DND-41 (cell line): ENCODE data around the gene LGALS9B.
"Not testable (repeated sequence)": the region's sequence is repeated elsewhere in the genome, so short reads cannot be mapped to it uniquely, and the experiment has no call there.

Experiments used
- ATAC-seq: fragments of 200-7000 bp; cut with Tn5 transposase; 3 replicates; pipeline ENCODE4 v1.9.1; 2021; ENCODE audit warnings: low read depth; ENCODE audit not compliant: insufficient read depth
- DNase-seq: peaks from one replicate; pipeline ENCODE4 v3.0.0-alpha.2; 2020
- H2AFZ ChIP-seq: 2 replicates; pipeline ENCODE4 v1.6.0; 2012; ENCODE audit warnings: low read depth, low read length
- H3K27ac ChIP-seq: 2 replicates; pipeline ENCODE4 v1.5.1; 2012; ENCODE audit warnings: low read length, inconsistent platforms
- H3K27me3 ChIP-seq: fragments of 200-600 bp; sonication (generic); 2 replicates; pipeline ENCODE4 v1.6.0; 2012; ENCODE audit warnings: low read length, mild to moderate bottlenecking, inconsistent platforms; ENCODE audit not compliant: insufficient read depth, poor library complexity
- H3K36me3 ChIP-seq: 2 replicates; pipeline ENCODE4 v1.5.1; 2012; ENCODE audit warnings: low read length, inconsistent platforms; ENCODE audit not compliant: insufficient read depth
- H3K4me1 ChIP-seq: 2 replicates; pipeline ENCODE4 v1.5.1; 2012; ENCODE audit warnings: mild to moderate bottlenecking, low read length; ENCODE audit not compliant: insufficient read depth
- H3K4me2 ChIP-seq: 2 replicates; pipeline ENCODE4 v1.6.0; 2012; ENCODE audit warnings: mild to moderate bottlenecking, moderate library complexity, low read length, inconsistent platforms; ENCODE audit not compliant: insufficient read depth
- H3K4me3 ChIP-seq, 2 experiments: fragments of 200-600 bp in 1 of 2; shearing (Covaris generic) in 1 of 2; 2 replicates each; pipeline ENCODE4 v1.5.1; 2012 to 2016; ENCODE audit warnings: inconsistent platforms in 2 of 2, low read length in 2 of 2, mild to moderate bottlenecking in 2 of 2, low read depth in 1 of 2, moderate library complexity in 1 of 2
- H3K79me2 ChIP-seq: 2 replicates; pipeline ENCODE4 v1.6.0; 2012; ENCODE audit warnings: low read length, inconsistent platforms; ENCODE audit not compliant: insufficient read depth
- H3K9ac ChIP-seq: 2 replicates; pipeline ENCODE4 v1.6.0; 2012; ENCODE audit warnings: low read depth, mild to moderate bottlenecking, inconsistent platforms, low read length, moderate library complexity
- H3K9me3 ChIP-seq: 2 replicates; pipeline ENCODE4 v1.5.1; 2012; ENCODE audit warnings: low read length, moderate library complexity, mild to moderate bottlenecking, inconsistent platforms; ENCODE audit not compliant: insufficient read depth, severe bottlenecking
- H4K20me1 ChIP-seq: 2 replicates; pipeline ENCODE4 v1.6.0; 2012; ENCODE audit warnings: low read length; ENCODE audit not compliant: insufficient read depth

Gene LGALS9B

DNA sequence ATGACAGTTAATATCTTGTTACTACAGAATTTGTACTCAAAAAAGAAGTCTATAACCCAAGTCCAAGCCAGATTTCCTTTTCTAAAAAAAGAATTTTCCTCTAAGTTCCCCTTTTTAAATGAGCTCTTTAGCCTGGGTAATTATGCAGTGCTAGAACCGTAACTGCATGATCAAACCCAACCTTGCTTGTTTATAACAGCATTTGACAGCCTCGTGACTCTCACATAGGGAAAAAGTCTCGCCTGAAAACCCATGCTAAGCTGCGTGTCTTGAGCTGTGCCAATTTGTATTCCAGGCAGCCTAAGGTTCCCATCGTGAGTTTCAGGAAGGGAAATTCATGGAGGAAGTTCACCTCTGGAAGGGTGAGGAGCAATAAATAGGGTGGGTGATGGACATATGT is 44.5 kb downstream of the LGALS9B start:
- not testable (repeated sequence) for H4K20me1 ChIP-seq, DNase-seq, H3K9ac ChIP-seq, H3K79me2 ChIP-seq, H3K9me3 ChIP-seq, H3K4me1 ChIP-seq, H3K4me2 ChIP-seq, H2AFZ ChIP-seq, H3K27ac ChIP-seq, ATAC-seq, H3K36me3 ChIP-seq, H3K27me3 ChIP-seq, H3K4me3 ChIP-seq

DNA sequence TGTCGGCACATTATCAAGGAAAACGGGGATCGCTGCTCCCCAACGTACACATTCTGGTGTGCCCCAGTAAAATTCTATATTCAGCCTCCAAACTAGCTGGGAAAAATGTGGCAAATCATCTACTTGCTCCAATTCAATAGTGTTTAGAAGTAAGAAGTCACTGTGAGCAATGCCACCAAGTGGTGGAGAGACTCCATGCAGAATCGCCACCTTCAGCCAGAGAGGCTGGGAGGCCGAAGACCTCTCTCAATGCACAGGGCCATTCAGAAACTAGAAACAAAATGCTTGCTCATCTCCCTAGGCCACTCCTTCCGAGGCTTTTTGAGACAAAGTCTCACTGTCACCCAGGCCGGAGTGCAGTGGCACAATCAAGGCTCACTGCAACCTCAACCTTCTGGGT is 48.5 kb downstream of the LGALS9B start:
- H2AFZ ChIP-seq, H3K9me3 ChIP-seq, H3K4me1 ChIP-seq, H3K79me2 ChIP-seq, H3K4me3 ChIP-seq, ATAC-seq, H3K9ac ChIP-seq, H3K27ac ChIP-seq, DNase-seq, H3K27me3 ChIP-seq, H4K20me1 ChIP-seq, H3K4me2 ChIP-seq, H3K36me3 ChIP-seq: not testable (repeated sequence)

DNA sequence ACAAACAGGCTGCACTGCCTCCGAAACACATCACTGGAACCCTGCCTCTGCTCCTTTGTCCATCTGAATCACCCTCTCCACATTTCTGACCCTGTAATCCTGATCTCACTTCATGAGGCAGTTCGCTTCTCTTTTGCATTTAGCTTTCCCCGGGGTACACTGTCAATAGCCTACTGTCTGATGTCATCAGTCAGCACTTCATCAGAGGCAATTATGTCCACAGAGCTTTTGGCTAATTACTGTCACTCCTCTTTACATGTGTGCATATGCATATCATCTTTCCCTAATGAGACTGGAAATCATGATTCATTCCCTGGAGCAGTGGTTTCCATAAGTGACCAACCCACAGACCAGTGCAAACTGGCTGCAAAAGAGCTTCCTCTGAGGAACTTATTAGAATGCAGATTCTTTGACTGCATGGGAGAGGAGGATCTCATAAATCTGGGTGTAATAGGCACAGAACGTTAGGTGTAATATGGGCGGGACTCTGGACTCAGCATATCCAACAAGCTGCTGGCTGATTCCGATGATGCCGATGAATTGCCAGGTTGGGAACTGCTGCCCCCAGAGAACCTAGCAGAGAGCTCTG is 49.8 kb downstream of the LGALS9B start:
- H3K27me3 ChIP-seq, ATAC-seq, H3K4me2 ChIP-seq: not testable (repeated sequence)

DNA sequence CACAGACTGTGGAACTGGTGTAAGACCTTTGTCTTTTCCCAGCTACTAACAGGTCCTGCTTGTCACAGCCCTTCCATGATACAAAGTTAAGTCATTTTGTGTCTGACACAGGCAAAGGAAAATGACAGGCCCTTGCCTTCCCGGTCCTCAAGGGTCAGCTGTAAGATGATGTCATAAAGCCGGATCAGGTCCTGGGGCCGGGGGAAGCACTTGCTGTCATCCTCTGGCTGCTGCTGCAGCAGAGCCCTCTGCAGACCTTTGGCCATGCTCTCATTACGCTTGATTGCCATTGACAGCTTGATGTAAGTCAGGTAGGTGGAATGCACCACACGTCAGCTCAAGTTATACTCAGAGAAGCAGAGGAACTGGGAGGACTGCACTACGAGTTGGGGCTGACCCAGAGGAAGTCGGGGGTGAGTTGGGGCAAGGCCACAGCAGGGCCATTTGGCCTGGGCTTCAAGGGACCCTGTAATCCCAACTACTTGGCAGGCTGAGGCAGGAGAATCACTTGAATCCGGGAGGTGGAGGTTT is 50.9 kb downstream of the LGALS9B start:
- H3K9me3 ChIP-seq, H3K4me2 ChIP-seq, ATAC-seq, H3K9ac ChIP-seq, H3K27me3 ChIP-seq, DNase-seq, H4K20me1 ChIP-seq, H2AFZ ChIP-seq, H3K79me2 ChIP-seq, H3K36me3 ChIP-seq, H3K4me3 ChIP-seq, H3K4me1 ChIP-seq, H3K27ac ChIP-seq: not testable (repeated sequence)

More for the DNA sequence above, 49.8 kb downstream of the LGALS9B start:
- not testable (repeated sequence) for H3K9me3 ChIP-seq, H3K9ac ChIP-seq, H3K4me3 ChIP-seq, DNase-seq, H3K36me3 ChIP-seq, H4K20me1 ChIP-seq, H3K79me2 ChIP-seq, H3K4me1 ChIP-seq, H2AFZ ChIP-seq, H3K27ac ChIP-seq

DNA sequence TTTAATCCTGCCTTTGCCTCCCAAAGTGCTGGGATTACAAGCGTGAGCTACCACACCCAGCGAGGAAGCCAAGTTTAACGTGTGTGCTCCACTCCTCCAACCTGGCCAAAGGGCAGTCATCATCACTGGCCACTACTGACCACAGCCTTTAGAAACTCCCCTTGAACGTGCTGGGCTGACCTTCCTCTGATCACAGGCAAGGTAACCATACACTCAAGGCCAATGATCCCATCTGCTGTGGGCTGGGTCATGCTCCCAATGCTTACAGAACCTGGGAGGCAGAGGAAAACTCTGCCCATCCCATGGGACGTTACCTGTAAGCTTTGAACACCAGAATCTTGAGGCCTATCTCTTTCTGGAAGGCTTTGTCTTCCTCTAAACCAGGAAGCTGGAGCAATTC is 51.9 kb downstream of the LGALS9B start:
- H3K4me1 ChIP-seq, H3K36me3 ChIP-seq, H3K4me2 ChIP-seq, H3K9ac ChIP-seq, DNase-seq, H4K20me1 ChIP-seq, ATAC-seq, H3K9me3 ChIP-seq, H2AFZ ChIP-seq, H3K27ac ChIP-seq, H3K27me3 ChIP-seq, H3K4me3 ChIP-seq, H3K79me2 ChIP-seq: not testable (repeated sequence)

DNA sequence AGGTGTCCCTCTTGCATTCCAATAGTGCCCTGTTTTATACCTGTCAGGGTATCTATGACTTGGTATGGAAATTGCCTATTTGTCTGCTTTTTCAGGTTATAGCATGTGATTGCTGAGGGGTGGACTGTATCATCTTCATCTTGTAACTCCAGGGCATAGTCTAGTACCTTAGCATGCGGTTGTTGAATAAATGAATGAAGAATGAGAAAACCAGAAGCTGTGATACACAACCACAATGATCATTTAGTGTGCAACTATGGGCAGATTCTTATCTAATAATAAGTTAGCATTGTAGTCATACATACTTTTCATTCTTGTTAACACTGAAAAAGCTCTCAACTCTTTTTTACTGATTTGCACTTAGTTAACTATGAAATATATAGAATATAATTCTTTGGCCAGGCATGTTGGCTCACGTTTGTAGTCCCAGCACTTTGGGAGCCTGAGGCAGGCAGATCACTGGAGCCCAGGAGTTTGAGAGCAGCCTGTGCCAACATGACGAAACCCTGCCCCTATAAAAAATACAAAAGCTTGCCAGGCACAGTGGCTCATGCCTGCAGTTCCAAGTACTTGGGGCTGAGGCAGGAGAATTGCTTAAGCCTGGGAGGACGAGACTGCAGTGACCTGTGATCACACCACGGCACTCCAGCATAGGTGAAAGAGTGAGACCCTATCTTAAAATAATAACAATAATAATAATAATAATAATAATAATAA is 65.9 kb downstream of the LGALS9B start:
- H2AFZ ChIP-seq, ATAC-seq, H3K9ac ChIP-seq, H3K27ac ChIP-seq, H3K9me3 ChIP-seq, H3K4me3 ChIP-seq, H3K27me3 ChIP-seq, H3K79me2 ChIP-seq, H3K4me2 ChIP-seq, H3K4me1 ChIP-seq, DNase-seq, H3K36me3 ChIP-seq, H4K20me1 ChIP-seq: not testable (repeated sequence)

DNA sequence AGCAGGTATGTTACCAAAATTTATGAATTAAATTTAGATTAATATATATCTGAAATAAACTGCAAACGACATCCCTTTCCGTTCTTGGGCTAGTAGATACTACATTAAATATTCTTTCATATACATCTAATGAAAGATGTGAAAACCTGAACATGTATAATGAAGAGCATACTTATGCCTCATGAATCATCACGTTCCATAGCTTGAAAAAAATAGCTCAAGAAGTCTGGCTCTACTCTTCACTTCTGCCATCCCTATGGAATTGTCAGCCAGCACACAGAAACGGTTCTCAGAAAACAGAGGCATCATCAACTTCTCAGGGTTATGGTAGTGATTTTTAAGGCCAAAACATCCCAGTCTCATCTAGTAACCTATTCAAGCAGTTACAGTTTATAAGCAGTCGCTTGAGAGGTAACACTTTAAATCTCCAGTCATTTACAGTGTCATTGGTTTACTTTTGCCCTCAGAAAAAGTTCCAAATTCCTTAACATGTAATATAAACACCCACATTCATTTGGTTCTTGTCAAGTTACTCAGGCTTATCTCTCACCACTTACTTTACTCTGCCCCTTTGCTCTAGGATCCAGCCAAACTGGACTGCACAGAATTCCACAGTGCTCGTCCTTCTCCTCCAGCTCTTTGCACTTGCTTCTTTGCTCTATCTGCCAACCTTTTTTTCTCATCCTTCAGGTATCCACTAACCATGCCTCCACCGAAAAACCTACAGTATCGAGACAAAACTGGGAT is 66.6 kb downstream of the LGALS9B start:
- DNase-seq, H4K20me1 ChIP-seq, H3K4me1 ChIP-seq, ATAC-seq, H3K9me3 ChIP-seq, H3K4me2 ChIP-seq, H3K27ac ChIP-seq, H3K36me3 ChIP-seq, H2AFZ ChIP-seq, H3K79me2 ChIP-seq, H3K9ac ChIP-seq, H3K27me3 ChIP-seq, H3K4me3 ChIP-seq: not testable (repeated sequence)
